WI38 (cell line): ENCODE results near the gene TANC1.

ENCODE experiments used
- H3K4me3 ChIP-seq: 2 replicates; pipeline ENCODE4 v1.5.1; 2011; ENCODE audit warnings: low read depth, mild to moderate bottlenecking, control low read depth, low read length
- CTCF ChIP-seq: IDR thresholded peaks from 2 replicates; pipeline ENCODE4 v1.5.1; 2012; ENCODE audit warnings: low read depth, mild to moderate bottlenecking, control low read depth, low read length

Gene TANC1

GRCh38 chr2:159179696-159180095, 211.3 kb downstream of the TANC1 start:
- TF ChIP-seq CTCF: no peak
- no peak overlapping the region for H3K4me3 ChIP-seq

- no peak overlapping the region for H3K4me3 ChIP-seq
These were observed 214.9 kb downstream of the TANC1 start for GRCh38 chr2:159183346-159183745.

GRCh38 chr2:159185401-159186130, 217.1 kb downstream of the TANC1 start:
- TF ChIP-seq CTCF: peak; percentile 55
- no peak overlapping the region for H3K4me3 ChIP-seq

More at GRCh38 chr2:159183346-159183745, 214.9 kb downstream of the TANC1 start:
- no peak for TF ChIP-seq CTCF

- H3K4me3 ChIP-seq: no peak overlapping the region
- no peak for TF ChIP-seq CTCF
These were observed 218.0 kb downstream of the TANC1 start for GRCh38 chr2:159186462-159186861.

GRCh38 chr2:159187106-159187505, 218.7 kb downstream of the TANC1 start:
- no peak for TF ChIP-seq CTCF
- H3K4me3 ChIP-seq: no peak overlapping the region

GRCh38 chr2:159188449-159188848, 220.0 kb downstream of the TANC1 start:
- TF ChIP-seq CTCF: no peak
- H3K4me3 ChIP-seq: no peak overlapping the region

GRCh38 chr2:159192371-159192918, 224.0 kb downstream of the TANC1 start:
- no peak overlapping the region for H3K4me3 ChIP-seq
- no peak for TF ChIP-seq CTCF
